Adrenal gland (tissue), 12 donors: ENCODE results near the gene GDF9. TPM values are rescaled to one million over a fixed set of nuclear protein-coding genes. Genes with fewer than 3 reads are reported as not detected.

Source experiments
- DNase-seq, 7 donors: peaks; one replicate each; pipeline ENCODE4 v3.0.0-alpha.2; 2019 to 2020
- H3K27ac ChIP-seq, 5 donors: fragments of 200-600 bp; sonication (generic) in 4 of 5; 1 replicate in 3 of 5; 2 replicates in 2 of 5; pipeline versions ENCODE4 v1.5.1 to v1.8.0; 2016 to 2020; ENCODE audit warnings: mild to moderate bottlenecking in 1 of 5
- H3K27me3 ChIP-seq: fragments of 200-600 bp; 2 replicates; pipeline ENCODE4 v1.8.0; 2021
- H3K36me3 ChIP-seq, 2 donors: fragments of 200-600 bp; replicated peaks in 1 of 2; 1 replicate in 1 of 2; 2 replicates in 1 of 2; pipeline versions ENCODE4 v1.5.1 to v1.8.0; 2018 to 2022
- H3K4me1 ChIP-seq, 2 donors: fragments of 200-600 bp; replicated peaks in 1 of 2; 1 replicate in 1 of 2; 2 replicates in 1 of 2; pipeline versions ENCODE4 v1.5.1 to v1.8.0; 2018 to 2021
- H3K4me3 ChIP-seq, 4 donors: fragments of 200-600 bp; sonication (generic) in 3 of 4; one replicate each; pipeline ENCODE4 v1.5.1; 2016 to 2018
- H3K9me3 ChIP-seq, 3 donors: fragments of 200-600 bp; sonication (generic) in 1 of 3; replicated peaks in 1 of 3; 1 replicate in 2 of 3; 2 replicates in 1 of 3; pipeline versions ENCODE4 v1.5.1 to v1.8.0; 2016 to 2021
- CTCF ChIP-seq, 6 experiments: fragments of 450-650 bp in 4 of 6; fragments of 200-600 bp in 2 of 6; sonication (generic) in 1 of 6; IDR thresholded peaks; 1 replicate in 5 of 6; 2 replicates in 1 of 6; pipeline versions ENCODE4 v1.5.1 to v1.8.0; 2016 to 2021; ENCODE audit warnings: antibody characterized with exemption in 6 of 6, mild to moderate bottlenecking in 2 of 6, moderate library complexity in 1 of 6
- POLR2A ChIP-seq, 2 donors: fragments of 450-650 bp; IDR thresholded peaks; one replicate each; pipeline ENCODE4 v1.6.1; 2017; ENCODE audit warnings: antibody characterized with exemption in 2 of 2, mild to moderate bottlenecking in 2 of 2, moderate library complexity in 1 of 2
- WGBS, 4 donors: extraction: QIAGEN DNeasy Blood & Tissue Kit in 2 of 4; methylation state at CpG; one replicate each; pipeline versions ENCODE4 v1.1.5 to v1.1.7; 2013 to 2017; 5-methylcytosine and 5-hydroxymethylcytosine counted together
- intact Hi-C, 2 donors: fragments of 100-400 bp; cut with DNase I; formaldehyde crosslinking; loops; one replicate each; pipeline versions ENCODE4 v1.14.1 to v1.15.0; 2022 to 2023
- polyA plus RNA-seq, 3 donors: library from polyadenylated mRNA; stranded (reverse); fragments of 200-250 nt in 2 of 3; fragments of 350-450 nt in 1 of 3; fragmentation: Illumina TruSeq in 1 of 3; extraction: RNeasy Lipid Tissue Mini Kit (QIAGEN cat#74804) in 1 of 3; gene quantifications; one replicate each; pipeline ENCODE4 v1.2.3, GENCODE V29; 2013 to 2014
- total RNA-seq, 9 donors: library from RNA; depleted of rRNA in 4 of 9; stranded (reverse); fragments of >200 nt in 4 of 9; fragments of 120-200 nt in 1 of 9; fragmentation: NEBNext Ultra II Directional in 1 of 9; extraction: Animal tissue kit (Norgen Biotek cat#: 25700) in 1 of 9; gene quantifications; one replicate each; pipeline versions ENCODE4 v1.1.0 to v1.2.4, GENCODE V29; 2013 to 2023
- donor health status: healthy with polysubstance abuse.
- donor health status: Bipolar disorder and iron deficiency.
- donor health status: DM: yes; HTN: yes; CAD: no.
- donor health status: DM: no; HTN: no; CAD: no.
- donor health status: DM: no; HTN: no; CAD: no.
- donor health status: DM: yes; HTN: yes; CAD: no.

Gene GDF9
- total and polyA plus RNA-seq, 12 donors = 0.41 to 1.4 (median 0.83) TPM

GRCh38 chr5:132907161-132907560 lies 40.9 kb upstream of the GDF9 start:
- DNase-seq = no peak
- H3K27ac ChIP-seq = peak overlapping the region in 1 of 5 donors; percentile 1
- WGBS, 4 donors = 84 to 94% (median 89%) methylated on average over 2 of the region's 2 CpGs
- no peak overlapping the region for H3K4me3 ChIP-seq
- TF ChIP-seq POLR2A (IDR thresholded peaks at IDR 0.05) (no peak), CTCF (IDR thresholded peaks at IDR 0.05) (no peak)
- intact Hi-C loops = no loop called here
- H3K27me3 ChIP-seq = no peaks in the 10 kb centered on the region
- peaks cover 0 to 7% of the 10 kb centered on the region in 2 donors for H3K36me3 ChIP-seq
- H3K4me1 ChIP-seq = peaks cover 0 to 5% of the 10 kb centered on the region in 2 donors
- H3K9me3 ChIP-seq = no peaks in the 10 kb centered on the region

- intact Hi-C loops = no loop called here
- Histone ChIP-seq H3K4me3 (no peak overlapping the region), H3K27me3 (no peaks in the 10 kb centered on the region), H3K4me1 (peaks cover 0 to 5% of the 10 kb centered on the region in 2 donors), H3K27ac (no peak overlapping the region), H3K9me3 (no peaks in the 10 kb centered on the region), H3K36me3 (peaks cover 0 to 12% of the 10 kb centered on the region in 2 donors)
- WGBS, 4 donors = 79 to 85% (median 81%) methylated on average over 2 of the region's 2 CpGs
- TF ChIP-seq POLR2A (IDR thresholded peaks at IDR 0.05) (no peak), CTCF (IDR thresholded peaks at IDR 0.05) (peak in 2 of 6 experiments; percentile 14 to 18)
- no peak for DNase-seq
Observed at GRCh38 chr5:132905938-132906337, 39.7 kb upstream of the GDF9 start.

- no peak overlapping the region for H3K27ac ChIP-seq
- H3K36me3 ChIP-seq = peaks cover 0 to 43% of the 10 kb centered on the region in 2 donors
- H3K27me3 ChIP-seq = no peaks in the 10 kb centered on the region
- intact Hi-C loops = no loop called here
- TF ChIP-seq POLR2A (IDR thresholded peaks at IDR 0.05) (no peak), CTCF (IDR thresholded peaks at IDR 0.05) (no peak)
- WGBS, 4 donors = 95 to 99% (median 96%) methylated on average over 3 of the region's 3 CpGs
- H3K4me1 ChIP-seq = peaks cover 3 to 16% of the 10 kb centered on the region in 2 donors
- no peak overlapping the region for H3K4me3 ChIP-seq
- no peak for DNase-seq
- no peaks in the 10 kb centered on the region for H3K9me3 ChIP-seq
Observed at GRCh38 chr5:132901730-132902129, 35.5 kb upstream of the GDF9 start.

GRCh38 chr5:132901036-132901435 lies 34.8 kb upstream of the GDF9 start:
- no peak overlapping the region for H3K4me3 ChIP-seq
- H3K27ac ChIP-seq = no peak overlapping the region
- H3K36me3 ChIP-seq = peaks cover 0 to 50% of the 10 kb centered on the region in 2 donors
- H3K9me3 ChIP-seq = no peaks in the 10 kb centered on the region
- H3K27me3 ChIP-seq = no peaks in the 10 kb centered on the region
- WGBS, 4 donors = 86 to 94% (median 92%) methylated on average over 4 of the region's 4 CpGs
- intact Hi-C loops = no loop called here
- TF ChIP-seq CTCF (IDR thresholded peaks at IDR 0.05) = no peak
- TF ChIP-seq POLR2A (IDR thresholded peaks at IDR 0.05) = no peak
- no peak for DNase-seq
- H3K4me1 ChIP-seq = peaks cover 9 to 23% of the 10 kb centered on the region in 2 donors
